Fibroblast of mammary gland (primary cell): Measurements from ENCODE around the gene MGST3.
"Not testable (repeated sequence)": the region's sequence is repeated elsewhere in the genome, so short reads cannot be mapped to it uniquely, and the experiment has no call there.

Experiments used
- DNase-seq: peaks from one replicate; pipeline ENCODE4 v3.0.0-alpha.2; 2010; ENCODE audit warnings: low read depth
- H3K4me3 ChIP-seq: 2 replicates; pipeline ENCODE4 v1.5.1; 2011; ENCODE audit warnings: low read depth, mild to moderate bottlenecking, low read length, moderate library complexity; ENCODE audit not compliant: control insufficient read depth
- TF ChIP-seq, protein P1 (sequence below): conservative IDR thresholded peaks from 2 replicates; pipeline ENCODE4 v1.5.1; 2011; ENCODE audit warnings: low read depth, low read length, inconsistent platforms; ENCODE audit not compliant: control insufficient read depth, insufficient read depth

Gene MGST3

DNA sequence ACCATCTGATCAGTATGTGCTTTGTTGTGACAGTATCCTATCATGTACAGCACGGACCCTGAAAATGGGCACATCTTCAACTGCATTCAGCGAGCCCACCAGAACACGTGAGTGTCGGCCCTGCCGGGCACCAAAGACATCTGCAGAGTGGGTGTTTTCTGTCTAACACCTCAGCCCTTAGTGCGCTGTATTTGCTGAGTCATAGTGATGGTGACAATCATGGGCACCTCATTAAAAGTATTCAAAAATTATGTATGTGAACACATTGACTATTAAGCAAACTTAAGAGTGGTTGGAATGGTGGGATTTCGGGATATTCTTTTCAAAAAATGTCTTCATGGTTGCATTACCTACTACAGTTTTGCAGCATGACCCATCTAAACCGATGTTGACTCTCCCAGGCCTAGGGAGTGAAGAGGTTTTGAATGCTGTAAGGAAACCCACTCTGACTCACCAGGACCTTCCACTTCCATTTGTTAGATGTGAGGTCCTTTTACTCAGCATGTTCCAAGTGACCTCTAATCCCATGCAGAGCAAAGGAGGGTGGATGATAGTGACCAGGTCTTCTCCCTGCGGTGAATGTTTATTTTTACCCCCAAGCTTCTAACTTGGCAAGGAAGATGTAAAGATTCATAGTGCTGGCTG lies 20.1 kb downstream of the MGST3 start:
- TF ChIP-seq, protein P1, sequence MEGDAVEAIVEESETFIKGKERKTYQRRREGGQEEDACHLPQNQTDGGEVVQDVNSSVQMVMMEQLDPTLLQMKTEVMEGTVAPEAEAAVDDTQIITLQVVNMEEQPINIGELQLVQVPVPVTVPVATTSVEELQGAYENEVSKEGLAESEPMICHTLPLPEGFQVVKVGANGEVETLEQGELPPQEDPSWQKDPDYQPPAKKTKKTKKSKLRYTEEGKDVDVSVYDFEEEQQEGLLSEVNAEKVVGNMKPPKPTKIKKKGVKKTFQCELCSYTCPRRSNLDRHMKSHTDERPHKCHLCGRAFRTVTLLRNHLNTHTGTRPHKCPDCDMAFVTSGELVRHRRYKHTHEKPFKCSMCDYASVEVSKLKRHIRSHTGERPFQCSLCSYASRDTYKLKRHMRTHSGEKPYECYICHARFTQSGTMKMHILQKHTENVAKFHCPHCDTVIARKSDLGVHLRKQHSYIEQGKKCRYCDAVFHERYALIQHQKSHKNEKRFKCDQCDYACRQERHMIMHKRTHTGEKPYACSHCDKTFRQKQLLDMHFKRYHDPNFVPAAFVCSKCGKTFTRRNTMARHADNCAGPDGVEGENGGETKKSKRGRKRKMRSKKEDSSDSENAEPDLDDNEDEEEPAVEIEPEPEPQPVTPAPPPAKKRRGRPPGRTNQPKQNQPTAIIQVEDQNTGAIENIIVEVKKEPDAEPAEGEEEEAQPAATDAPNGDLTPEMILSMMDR = no peak
- H3K4me3 ChIP-seq = no peak overlapping the region
- DNase-seq = no peak

DNA sequence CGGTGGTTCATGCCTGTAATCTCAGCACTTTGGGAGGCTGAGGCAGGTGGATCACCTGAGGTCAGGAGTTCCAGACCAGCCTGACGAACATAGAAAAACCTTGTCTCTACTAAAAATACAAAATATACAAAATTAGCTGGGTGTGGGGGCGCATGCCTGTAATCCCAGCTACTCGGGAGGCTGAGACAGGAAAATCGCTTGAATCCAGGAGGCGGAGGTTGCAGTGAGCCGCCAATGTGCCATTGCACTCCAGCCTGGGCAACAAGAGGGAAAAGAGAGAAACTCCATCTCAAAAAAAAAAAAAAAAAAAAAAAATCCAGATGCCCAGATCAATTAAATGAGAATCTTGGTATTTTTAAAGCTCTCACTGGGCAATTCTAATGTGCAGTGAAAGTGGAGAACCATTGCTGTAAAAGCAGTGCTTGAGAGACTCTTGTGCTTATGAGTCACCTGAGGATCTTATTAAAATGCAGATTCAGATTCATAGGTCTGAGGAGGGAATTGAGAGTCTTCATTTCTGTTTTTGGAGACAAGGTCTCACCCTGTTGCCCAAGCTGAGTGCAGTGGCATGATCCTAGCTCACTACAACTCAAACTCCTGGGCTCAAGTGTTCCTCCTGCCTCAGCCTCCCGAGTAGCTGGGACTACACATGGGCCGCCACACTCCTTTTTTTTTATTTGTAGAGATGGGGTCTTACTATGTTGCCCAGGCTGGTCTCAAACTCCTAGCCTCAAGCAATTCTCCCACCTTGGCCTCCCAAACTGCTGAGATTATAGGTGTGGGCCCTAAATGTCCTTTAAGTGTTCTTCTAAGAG lies 27.9 kb downstream of the MGST3 start:
- not testable (repeated sequence) for DNase-seq, H3K4me3 ChIP-seq

DNA sequence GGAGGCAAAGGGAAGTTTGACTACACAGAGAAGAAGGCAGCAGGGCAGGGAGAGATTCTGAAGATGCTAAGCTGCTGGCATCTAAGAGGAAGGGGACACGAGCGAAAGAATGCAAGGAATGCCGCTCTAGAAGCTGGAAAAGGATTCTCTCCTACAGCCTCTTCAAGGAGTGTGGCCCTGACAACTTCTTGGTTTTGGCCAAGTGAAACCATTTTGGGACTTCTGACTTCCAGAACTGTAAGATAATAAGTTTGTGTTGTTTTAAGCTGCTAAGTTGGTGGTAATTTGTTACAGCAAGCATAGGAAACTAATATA lies 28.5 kb downstream of the MGST3 start:
- no peak for DNase-seq
- no peak overlapping the region for H3K4me3 ChIP-seq
- TF ChIP-seq, protein P1 = no peak

DNA sequence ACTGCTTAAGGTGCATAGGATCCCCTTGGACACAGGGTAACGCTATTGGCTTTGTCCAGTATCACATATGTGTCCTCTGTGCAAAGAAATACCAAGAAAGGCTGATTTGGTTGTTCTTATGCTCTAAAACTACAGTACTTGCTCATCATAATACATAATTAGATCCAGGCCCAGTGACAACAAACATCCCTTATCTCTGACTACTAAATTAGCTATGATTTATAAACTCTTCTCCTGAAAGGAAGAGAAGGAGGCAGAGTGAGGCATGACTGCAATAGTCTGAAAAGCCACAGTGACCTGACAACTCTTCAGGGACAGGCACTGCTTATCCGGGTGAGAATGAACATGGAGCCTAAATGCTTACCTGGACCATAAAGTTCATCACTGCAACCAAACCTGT lies 30.7 kb downstream of the MGST3 start:
- TF ChIP-seq, protein P1 = no peak
- DNase-seq = peak; percentile 43
- no peak overlapping the region for H3K4me3 ChIP-seq

DNA sequence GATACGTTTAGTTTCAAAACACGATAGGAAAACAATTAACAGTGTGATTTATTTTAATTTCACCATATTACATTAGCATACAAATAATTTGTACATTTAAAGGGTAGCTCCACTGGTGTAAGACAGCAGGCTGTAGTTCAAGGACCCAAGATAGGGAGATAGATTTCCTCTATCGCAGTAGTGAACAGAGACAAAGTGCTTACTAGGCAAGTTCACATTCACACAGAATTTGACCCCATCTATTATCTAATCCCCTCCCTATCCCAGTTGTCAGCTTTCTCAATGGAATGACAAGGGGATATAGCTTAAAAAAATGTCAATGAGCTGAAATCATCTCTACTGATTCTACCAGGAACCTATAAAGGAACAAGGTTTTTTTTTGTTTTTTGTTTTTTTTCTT lies 31.2 kb downstream of the MGST3 start:
- TF ChIP-seq, protein P1 = no peak
- no peak for DNase-seq
- no peak overlapping the region for H3K4me3 ChIP-seq

DNA sequence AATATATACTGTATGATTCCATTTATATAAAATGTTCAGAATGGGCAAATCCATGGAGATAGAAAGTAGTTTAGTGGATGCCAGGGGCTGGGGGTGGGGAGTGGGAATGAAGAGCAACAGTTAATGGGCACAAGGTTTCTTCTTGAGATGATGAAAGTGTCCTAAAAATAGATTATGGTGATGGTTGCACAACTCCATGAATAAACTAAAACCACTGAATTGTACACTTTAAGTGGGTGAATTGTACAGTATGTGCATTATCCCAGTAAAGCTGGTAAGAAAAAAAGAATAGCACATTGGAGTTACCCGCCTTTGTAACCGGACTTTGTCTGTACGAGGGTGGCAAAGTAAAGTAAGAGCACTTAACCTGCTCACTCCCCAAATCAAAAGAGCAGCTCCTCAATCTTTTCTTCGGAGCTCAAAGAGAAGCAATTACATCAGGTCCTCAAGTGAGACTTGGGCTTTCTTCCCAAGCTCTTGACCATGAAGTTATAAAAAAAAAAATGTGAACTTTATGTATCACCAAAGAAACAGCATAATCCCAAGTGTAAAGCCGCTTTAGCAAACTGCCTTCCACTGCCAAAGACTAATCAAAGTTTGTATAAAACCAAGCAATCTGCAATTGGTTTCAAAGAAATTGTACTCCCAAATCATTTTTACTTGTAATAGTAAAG lies 35.3 kb downstream of the MGST3 start:
- TF ChIP-seq, protein P1 = no peak
- H3K4me3 ChIP-seq = no peak overlapping the region
- peak; percentile 67 for DNase-seq

DNA sequence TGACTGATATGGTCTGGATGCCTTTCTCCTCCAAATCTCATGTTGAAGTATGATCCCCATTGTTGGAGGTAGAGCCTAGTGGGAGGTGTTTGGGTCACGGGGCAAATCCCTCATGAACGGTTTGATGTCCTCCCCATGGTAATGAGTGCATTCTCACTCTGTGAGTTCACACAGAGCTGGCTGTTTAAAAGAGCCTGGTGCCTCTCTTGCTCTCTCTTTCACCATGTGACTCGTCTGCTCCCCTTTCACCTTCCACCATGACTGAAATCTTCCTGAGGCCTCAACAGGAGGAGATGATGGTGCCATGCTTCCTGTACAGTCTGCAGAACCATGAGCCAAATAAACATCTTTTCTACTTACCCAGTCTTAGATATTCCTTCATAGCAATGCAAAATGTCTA lies 37.1 kb downstream of the MGST3 start:
- H3K4me3 ChIP-seq = no peak overlapping the region
- no peak for DNase-seq
- TF ChIP-seq, protein P1 = no peak
